ENCODE data around the gene DIPK1B. TPM values are rescaled to one million over a fixed set of nuclear protein-coding genes. Genes with fewer than 3 reads are reported as not detected.
A peak's percentile ranks its signal among the peaks of the same experiment; 100 is the strongest.

The DIPK1B gene
- total RNA-seq, 2 experiments from 2014 or later: 0.15 to 0.18 TPM

- H3K27ac Mint-ChIP-seq: no peak overlapping the region
- no peaks in the 10 kb centered on the region for H3K4me1 Mint-ChIP-seq
- CTCF ChIA-PET: interaction anchor here (1.2 kb wide), 1 partner anchor 207 kb away, joined by 4 read pairs; no protein-coding TSS in a partner anchor
- POLR2A ChIA-PET: no interaction called here
- H3K4me3 Mint-ChIP-seq: no peak overlapping the region
- no peak for DNase-seq
- H3K27me3 Mint-ChIP-seq: peaks cover 20% of the 10 kb centered on the region
- H3K36me3 Mint-ChIP-seq (ENCODE audit: low read depth): no peaks in the 10 kb centered on the region
- no peaks in the 10 kb centered on the region for H3K9me3 Mint-ChIP-seq
These were observed 19.3 kb upstream of the DIPK1B start for GRCh38 chr9:136693135-136693489.

DNA sequence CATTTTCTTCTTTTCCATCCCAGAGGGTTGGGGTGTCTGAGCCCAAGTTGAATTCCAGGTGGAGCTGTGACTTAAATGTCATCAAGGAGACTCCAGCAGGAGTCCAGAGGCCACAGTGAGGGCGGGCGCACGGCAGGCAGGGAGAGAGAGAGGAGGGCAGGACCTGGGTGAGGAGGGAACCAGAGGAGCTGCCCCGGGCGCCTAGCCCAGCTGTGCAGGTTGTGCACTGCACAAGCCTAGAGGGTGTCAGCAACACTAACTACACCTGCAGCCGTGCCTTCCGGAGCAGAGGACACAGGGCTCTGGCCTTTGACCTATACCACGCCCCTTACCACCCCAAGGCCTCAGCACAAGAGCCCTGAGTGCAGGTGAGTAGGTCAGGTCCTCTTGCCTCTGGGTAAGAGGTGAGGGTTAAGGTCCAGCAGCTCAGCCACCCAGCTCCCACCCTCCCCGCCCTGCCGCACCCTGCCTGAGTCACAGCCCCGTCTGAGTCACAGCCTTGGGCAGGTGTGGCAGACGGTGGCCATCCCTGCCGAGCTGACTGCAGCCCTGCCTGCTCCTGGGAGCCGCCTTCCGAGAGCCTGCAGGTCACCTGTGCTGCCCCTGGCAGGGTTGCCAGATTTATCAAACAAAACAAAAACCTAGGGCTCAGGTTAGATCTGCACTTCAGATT, 18.7 kb upstream of the DIPK1B start:
- Mint-ChIP-seq H3K4me3 (no peak overlapping the region), H3K9me3 (no peaks in the 10 kb centered on the region), H3K27me3 (peaks cover 18% of the 10 kb centered on the region), H3K4me1 (no peaks in the 10 kb centered on the region), H3K36me3 (ENCODE audit: low read depth) (no peaks in the 10 kb centered on the region), H3K27ac (no peak overlapping the region)
- ChIA-PET CTCF (interaction anchor here (1.2 kb wide), 1 partner anchor 208 kb away, joined by 4 read pairs; no protein-coding TSS in a partner anchor), POLR2A (interaction anchor here (0.9 kb wide), 1 partner anchor 28 kb away, joined by 3 read pairs; no protein-coding TSS in a partner anchor)
- no peak for DNase-seq

GRCh38 chr9:136694163-136694871, 18.1 kb upstream of the DIPK1B start:
- Mint-ChIP-seq H3K27ac (no peak overlapping the region), H3K4me3 (no peak overlapping the region), H3K36me3 (ENCODE audit: low read depth) (no peaks in the 10 kb centered on the region), H3K9me3 (no peaks in the 10 kb centered on the region), H3K27me3 (peaks cover 18% of the 10 kb centered on the region), H3K4me1 (no peaks in the 10 kb centered on the region)
- ChIA-PET POLR2A (interaction anchor here (0.9 kb wide), 1 partner anchor 27 kb away, joined by 3 read pairs; no protein-coding TSS in a partner anchor), CTCF (interaction anchor here (1.2 kb wide), 1 partner anchor 209 kb away, joined by 4 read pairs; no protein-coding TSS in a partner anchor)
- peak; percentile 37 for DNase-seq

DNA sequence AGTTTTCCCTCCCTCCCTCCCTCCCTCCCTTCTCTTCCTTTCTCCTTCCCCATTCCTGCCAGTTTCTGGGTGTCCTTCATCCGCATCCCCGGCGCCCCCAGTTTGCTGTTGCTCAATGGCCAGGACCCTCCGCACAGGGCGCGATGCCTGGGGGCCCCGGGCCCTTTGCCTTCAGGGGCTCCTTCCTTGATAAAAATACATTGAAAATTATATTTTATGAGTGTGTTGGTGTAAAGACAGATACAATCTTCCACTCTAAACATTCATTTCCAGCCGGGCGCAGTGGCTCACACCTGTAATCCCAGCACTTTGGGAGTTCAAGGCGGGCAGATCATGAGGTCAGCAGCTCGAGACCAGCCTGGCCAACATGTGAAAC, 17.5 kb upstream of the DIPK1B start:
- Mint-ChIP-seq H3K36me3 (ENCODE audit: low read depth) (no peaks in the 10 kb centered on the region), H3K27ac (no peak overlapping the region), H3K27me3 (peaks cover 17% of the 10 kb centered on the region), H3K4me3 (no peak overlapping the region), H3K9me3 (no peaks in the 10 kb centered on the region), H3K4me1 (no peaks in the 10 kb centered on the region)
- DNase-seq: no peak
- ChIA-PET POLR2A (no interaction called here), CTCF (no interaction called here)

DNA sequence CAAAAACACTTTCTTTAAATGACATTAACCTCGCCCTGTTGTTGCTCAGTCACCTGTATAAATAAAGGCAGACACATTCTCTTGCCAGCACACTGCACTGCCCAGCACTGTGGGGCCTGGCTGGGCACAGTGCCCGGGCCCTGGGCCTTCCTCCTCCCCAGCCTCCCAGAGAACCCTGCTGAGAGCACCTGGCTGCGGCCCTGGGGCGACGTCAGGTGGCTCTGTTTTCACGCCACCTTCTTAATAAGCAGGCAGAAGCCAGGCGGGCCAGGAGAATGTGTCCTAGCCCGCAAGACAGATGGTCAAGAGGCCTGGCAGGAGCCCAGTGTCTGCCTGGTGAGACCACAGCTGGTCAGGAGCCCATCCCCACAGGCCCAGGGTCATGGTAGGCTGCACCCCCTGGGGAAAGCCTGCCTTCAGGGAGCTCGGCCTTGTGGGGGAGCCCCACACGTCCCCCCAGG, 16.9 kb upstream of the DIPK1B start:
- peaks cover 4% of the 10 kb centered on the region for H3K4me1 Mint-ChIP-seq
- peaks cover 14% of the 10 kb centered on the region for H3K27me3 Mint-ChIP-seq
- no peak for DNase-seq
- no peak overlapping the region for H3K27ac Mint-ChIP-seq
- CTCF ChIA-PET: no interaction called here
- no peak overlapping the region for H3K4me3 Mint-ChIP-seq
- POLR2A ChIA-PET: interaction anchor here (1.0 kb wide), 1 partner anchor 32 kb away, joined by 3 read pairs; no protein-coding TSS in a partner anchor
- no peaks in the 10 kb centered on the region for H3K36me3 Mint-ChIP-seq (ENCODE audit: low read depth)
- no peaks in the 10 kb centered on the region for H3K9me3 Mint-ChIP-seq

DNA sequence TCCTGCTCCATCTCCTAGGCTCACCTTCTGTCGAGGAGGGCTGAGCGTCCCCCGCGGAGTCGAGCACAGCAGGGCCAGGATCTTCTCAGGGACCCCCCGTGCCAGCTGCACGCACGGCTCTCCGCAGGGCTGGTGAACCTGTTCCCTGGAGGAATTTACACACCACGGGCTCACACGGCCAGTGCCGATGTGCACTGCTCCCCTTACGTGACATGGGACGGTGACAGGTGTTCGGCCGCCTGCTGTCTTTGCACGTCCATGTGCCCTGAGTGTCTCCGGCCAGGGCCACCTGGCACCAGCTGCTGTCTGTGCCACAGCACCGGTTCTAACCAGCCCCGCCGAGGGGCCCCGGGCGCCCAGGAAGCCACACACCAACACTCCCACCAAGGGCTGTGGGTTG, 16.4 kb upstream of the DIPK1B start:
- Mint-ChIP-seq H3K27me3 (peaks cover 14% of the 10 kb centered on the region), H3K36me3 (ENCODE audit: low read depth) (no peaks in the 10 kb centered on the region), H3K4me1 (peaks cover 9% of the 10 kb centered on the region), H3K27ac (no peak overlapping the region), H3K9me3 (no peaks in the 10 kb centered on the region), H3K4me3 (no peak overlapping the region)
- ChIA-PET POLR2A (interaction anchor here (1.0 kb wide), 1 partner anchor 31 kb away, joined by 3 read pairs; no protein-coding TSS in a partner anchor), CTCF (no interaction called here)
- DNase-seq: no peak

DNA sequence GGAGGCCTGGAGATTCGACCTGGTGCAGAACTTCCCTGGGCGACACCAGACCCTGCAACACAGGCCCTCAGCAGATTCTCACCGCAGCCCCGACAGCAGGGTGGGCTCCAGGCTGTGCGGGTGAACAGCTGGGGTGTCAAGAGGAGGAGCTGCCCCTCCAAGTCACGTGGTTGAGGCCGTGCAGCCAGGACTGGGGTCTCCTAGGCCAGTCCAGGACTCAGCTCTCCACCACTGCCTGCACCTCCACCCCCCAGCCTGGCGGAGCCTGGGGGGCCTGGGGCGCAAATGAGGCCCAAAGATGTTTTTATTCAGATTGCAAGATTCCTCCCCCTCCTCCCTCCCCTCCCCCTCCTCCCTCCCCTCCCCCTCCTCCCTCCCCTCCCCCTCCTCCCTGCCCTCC, 15.9 kb upstream of the DIPK1B start:
- Mint-ChIP-seq H3K4me3 (no peak overlapping the region), H3K4me1 (peaks cover 14% of the 10 kb centered on the region), H3K9me3 (no peaks in the 10 kb centered on the region), H3K27ac (no peak overlapping the region), H3K36me3 (ENCODE audit: low read depth) (no peaks in the 10 kb centered on the region), H3K27me3 (peaks cover 16% of the 10 kb centered on the region)
- ChIA-PET POLR2A (no interaction called here), CTCF (no interaction called here)
- DNase-seq: no peak

DNA sequence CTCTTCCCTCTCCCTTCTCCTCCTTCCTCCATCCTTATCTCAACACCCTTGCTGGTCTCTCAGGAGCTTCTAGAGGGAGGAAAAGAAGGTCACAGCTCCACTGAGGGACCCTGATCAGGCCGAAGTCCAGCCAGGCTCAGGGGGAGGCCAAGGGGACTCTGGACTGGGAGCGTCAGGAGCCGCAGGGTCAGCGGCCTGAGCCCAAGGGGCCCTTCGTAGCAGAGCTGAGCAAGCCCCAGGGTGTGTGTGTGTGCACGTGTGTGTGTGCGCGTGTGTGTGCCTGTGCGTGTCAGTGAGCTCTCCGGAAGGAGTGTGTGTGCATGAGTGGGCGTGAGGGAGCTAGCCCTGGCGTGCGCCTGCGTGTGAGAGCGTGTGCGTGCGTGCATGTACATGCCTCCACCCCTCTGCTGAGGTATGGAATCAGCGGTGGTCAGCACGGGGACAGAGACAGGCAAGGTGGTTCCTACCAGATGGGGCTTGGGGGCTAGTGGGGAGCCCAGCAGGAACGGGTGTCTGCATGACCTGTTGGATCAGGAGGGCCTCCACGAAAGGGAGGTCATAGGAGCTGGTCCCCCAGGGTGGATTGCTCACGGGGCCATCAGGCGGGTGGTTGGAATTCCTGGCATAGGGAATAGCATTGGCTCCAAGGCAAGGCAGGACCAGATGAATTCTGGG, 15.1 kb upstream of the DIPK1B start:
- no peaks in the 10 kb centered on the region for H3K9me3 Mint-ChIP-seq
- no peak overlapping the region for H3K4me3 Mint-ChIP-seq
- H3K4me1 Mint-ChIP-seq: peaks cover 19% of the 10 kb centered on the region
- peaks cover 22% of the 10 kb centered on the region for H3K27me3 Mint-ChIP-seq
- H3K36me3 Mint-ChIP-seq (ENCODE audit: low read depth): no peaks in the 10 kb centered on the region
- no peak for DNase-seq
- no peak overlapping the region for H3K27ac Mint-ChIP-seq
- CTCF ChIA-PET: no interaction called here
- POLR2A ChIA-PET: interaction anchor here (0.6 to 1.9 kb wide), 2 partner anchors 14 to 30 kb away, joined by 4 to 9 read pairs; no protein-coding TSS in a partner anchor

GRCh38 chr9:136697821-136698526, 14.4 kb upstream of the DIPK1B start:
- POLR2A ChIA-PET: interaction anchor here (0.6 to 1.9 kb wide), 2 partner anchors 15 to 29 kb away, joined by 4 to 9 read pairs; no protein-coding TSS in a partner anchor
- Mint-ChIP-seq H3K36me3 (ENCODE audit: low read depth) (no peaks in the 10 kb centered on the region), H3K4me1 (peaks cover 21% of the 10 kb centered on the region), H3K4me3 (no peak overlapping the region), H3K9me3 (no peaks in the 10 kb centered on the region), H3K27ac (no peak overlapping the region), H3K27me3 (peaks cover 23% of the 10 kb centered on the region)
- no peak for DNase-seq
- CTCF ChIA-PET: no interaction called here

DNA sequence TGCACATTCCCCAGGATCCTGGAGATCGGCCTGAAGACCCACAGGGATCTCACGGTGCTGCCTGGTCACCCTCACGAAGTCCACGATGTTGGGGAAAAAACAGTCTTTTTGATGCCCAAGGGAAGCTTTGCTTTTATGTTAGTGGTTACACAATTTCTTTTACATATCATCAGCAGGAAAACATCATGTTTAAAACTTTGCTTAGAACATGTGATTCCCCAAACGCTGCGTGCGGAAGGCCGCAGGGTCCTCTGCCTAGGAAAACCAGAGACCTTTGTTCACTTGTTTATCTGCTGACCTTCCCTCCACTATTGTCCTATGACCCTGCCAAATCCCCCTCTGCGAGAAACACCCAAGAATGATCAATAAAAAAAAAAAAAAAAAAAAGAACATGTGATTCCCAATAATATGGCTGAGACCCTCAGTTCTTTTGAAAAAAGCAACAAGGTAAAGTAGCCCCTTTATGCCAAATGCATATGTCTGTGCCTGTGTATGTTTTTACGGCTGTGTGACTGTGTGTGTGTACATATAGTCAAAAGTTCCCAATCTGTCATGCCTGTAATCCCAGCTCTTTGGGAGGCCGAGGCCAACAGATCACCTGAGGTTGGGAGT, 13.6 kb upstream of the DIPK1B start:
- DNase-seq: no peak
- peaks cover 21% of the 10 kb centered on the region for H3K4me1 Mint-ChIP-seq
- no peaks in the 10 kb centered on the region for H3K36me3 Mint-ChIP-seq (ENCODE audit: low read depth)
- H3K9me3 Mint-ChIP-seq: no peaks in the 10 kb centered on the region
- no peak overlapping the region for H3K27ac Mint-ChIP-seq
- no peak overlapping the region for H3K4me3 Mint-ChIP-seq
- CTCF ChIA-PET: no interaction called here
- POLR2A ChIA-PET: interaction anchor here (1.0 to 1.9 kb wide), 2 partner anchors 29 to 31 kb away, joined by 3 to 9 read pairs; no protein-coding TSS in a partner anchor
- peaks cover 24% of the 10 kb centered on the region for H3K27me3 Mint-ChIP-seq

- Mint-ChIP-seq H3K4me3 (peak overlapping the region; percentile 10), H3K36me3 (ENCODE audit: low read depth) (no peaks in the 10 kb centered on the region), H3K4me1 (peaks cover 21% of the 10 kb centered on the region), H3K27me3 (peaks cover 27% of the 10 kb centered on the region), H3K9me3 (no peaks in the 10 kb centered on the region), H3K27ac (no peak overlapping the region)
- ChIA-PET CTCF (interaction anchor here (0.7 to 1.0 kb wide), 2 partner anchors 28 to 210 kb away, joined by 3 read pairs; no protein-coding TSS in a partner anchor), POLR2A (interaction anchor here (1.4 to 3.3 kb wide), 3 partner anchors 21 to 28 kb away, joined by 3 to 16 read pairs (median 8); no protein-coding TSS in a partner anchor)
- no peak for DNase-seq
These were observed 12.1 kb upstream of the DIPK1B start for GRCh38 chr9:136700304-136700703.
